Esophagus muscularis mucosa (tissue), 4 donors: Measurements from ENCODE around the gene PLAC8L1.

ENCODE experiments used
- EP300 ChIP-seq: sonication (generic); formaldehyde crosslinking; IDR thresholded peaks from one replicate; pipeline ENCODE4 v1.6.1; 2017; ENCODE audit warnings: antibody characterized with exemption
- POLR2A ChIP-seq: fragments of 450-650 bp; IDR thresholded peaks from one replicate; pipeline ENCODE4 v1.6.1; 2017; ENCODE audit warnings: antibody characterized with exemption, moderate library complexity, mild to moderate bottlenecking, low read depth
- POLR2AphosphoS5 ChIP-seq, 2 donors: sonication (generic); formaldehyde crosslinking; IDR thresholded peaks; one replicate each; pipeline ENCODE4 v1.6.1; 2017; ENCODE audit warnings: antibody characterized with exemption in 2 of 2
- TF ChIP-seq, protein P1 (sequence below), 3 experiments: fragments of 200-600 bp in 2 of 3; fragments of 450-650 bp in 1 of 3; sonication (generic) in 2 of 3; IDR thresholded peaks; one replicate each; pipeline ENCODE4 v1.5.1; 2017 to 2019; ENCODE audit warnings: antibody characterized with exemption in 3 of 3, mild to moderate bottlenecking in 2 of 3, moderate library complexity in 1 of 3

DNA sequence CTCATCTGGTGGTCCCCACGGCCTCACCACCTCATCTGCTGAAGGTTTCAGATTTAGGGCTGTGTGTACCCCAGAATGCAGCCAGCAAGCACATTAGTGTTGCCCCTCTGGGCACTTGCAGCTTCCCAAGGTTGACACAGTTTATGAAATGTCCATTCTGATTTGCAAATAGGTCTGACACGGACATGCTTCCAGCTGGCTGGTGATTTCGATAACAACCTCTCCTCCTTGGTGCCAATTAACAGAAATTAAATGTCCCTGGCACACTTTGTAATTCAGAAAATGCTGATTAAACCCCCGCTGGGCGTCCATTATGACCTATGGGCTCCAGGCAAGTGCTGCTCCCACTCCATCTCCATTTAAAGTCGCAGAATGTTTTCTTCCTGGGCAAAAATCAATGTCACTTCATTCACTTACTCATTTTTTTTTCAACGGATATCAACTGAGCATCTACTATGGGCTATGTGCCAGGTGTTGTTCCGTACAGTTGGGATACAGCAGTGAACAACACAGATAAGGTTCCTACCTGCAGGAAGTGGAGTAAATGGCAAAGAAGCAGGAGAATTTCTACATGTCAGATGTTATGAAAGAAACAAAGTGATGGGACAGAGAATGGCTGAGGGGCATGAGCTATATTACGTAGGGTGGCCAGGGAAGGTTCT lies 32.0 kb downstream of the PLAC8L1 start:
- TF ChIP-seq, protein P1, sequence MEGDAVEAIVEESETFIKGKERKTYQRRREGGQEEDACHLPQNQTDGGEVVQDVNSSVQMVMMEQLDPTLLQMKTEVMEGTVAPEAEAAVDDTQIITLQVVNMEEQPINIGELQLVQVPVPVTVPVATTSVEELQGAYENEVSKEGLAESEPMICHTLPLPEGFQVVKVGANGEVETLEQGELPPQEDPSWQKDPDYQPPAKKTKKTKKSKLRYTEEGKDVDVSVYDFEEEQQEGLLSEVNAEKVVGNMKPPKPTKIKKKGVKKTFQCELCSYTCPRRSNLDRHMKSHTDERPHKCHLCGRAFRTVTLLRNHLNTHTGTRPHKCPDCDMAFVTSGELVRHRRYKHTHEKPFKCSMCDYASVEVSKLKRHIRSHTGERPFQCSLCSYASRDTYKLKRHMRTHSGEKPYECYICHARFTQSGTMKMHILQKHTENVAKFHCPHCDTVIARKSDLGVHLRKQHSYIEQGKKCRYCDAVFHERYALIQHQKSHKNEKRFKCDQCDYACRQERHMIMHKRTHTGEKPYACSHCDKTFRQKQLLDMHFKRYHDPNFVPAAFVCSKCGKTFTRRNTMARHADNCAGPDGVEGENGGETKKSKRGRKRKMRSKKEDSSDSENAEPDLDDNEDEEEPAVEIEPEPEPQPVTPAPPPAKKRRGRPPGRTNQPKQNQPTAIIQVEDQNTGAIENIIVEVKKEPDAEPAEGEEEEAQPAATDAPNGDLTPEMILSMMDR (IDR thresholded peaks at IDR 0.05), result no peak
- TF ChIP-seq POLR2AphosphoS5 (IDR thresholded peaks at IDR 0.05), result no peak
- TF ChIP-seq POLR2A, result no peak
- no peak for TF ChIP-seq EP300
